HG03565 (cell line): ENCODE data around the gene ICAM4.
A peak's percentile ranks its signal among the peaks of the same experiment; 100 is the strongest.

Source experiments
- ATAC-seq: cut with Tn5 transposase; IDR thresholded peaks from one replicate; pipeline ENCODE4 v1.9.1; 2021; ENCODE audit warnings: mild to moderate bottlenecking, moderate library complexity; ENCODE audit not compliant: unreplicated experiment

The ICAM4 gene

DNA sequence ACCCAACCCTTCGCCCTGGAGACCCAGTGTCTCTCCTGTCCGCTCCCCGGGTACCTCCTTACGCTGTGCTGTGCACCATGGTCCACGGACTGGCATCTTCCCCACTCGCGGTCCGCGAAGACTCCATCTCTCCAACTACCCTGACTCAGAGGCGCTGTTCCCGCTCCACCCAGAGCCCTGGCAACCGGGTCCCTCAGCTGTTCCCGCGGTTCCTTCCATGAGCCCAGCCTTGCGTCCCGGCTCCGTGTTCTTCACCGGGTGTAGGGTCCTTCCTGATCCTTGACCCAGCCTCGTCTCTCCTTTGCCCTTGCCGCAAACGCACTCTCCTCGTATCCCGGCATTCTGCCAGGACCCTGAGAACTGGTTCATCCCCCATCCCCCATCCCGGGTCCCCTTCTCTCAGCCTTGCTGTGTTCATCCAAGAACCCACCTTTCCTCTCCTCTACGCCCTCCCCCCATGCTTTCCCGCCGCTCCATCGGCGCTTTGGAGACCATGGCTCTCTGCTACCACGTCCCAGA is 3.7 kb downstream of the ICAM4 start:
- ATAC-seq, result no peak

DNA sequence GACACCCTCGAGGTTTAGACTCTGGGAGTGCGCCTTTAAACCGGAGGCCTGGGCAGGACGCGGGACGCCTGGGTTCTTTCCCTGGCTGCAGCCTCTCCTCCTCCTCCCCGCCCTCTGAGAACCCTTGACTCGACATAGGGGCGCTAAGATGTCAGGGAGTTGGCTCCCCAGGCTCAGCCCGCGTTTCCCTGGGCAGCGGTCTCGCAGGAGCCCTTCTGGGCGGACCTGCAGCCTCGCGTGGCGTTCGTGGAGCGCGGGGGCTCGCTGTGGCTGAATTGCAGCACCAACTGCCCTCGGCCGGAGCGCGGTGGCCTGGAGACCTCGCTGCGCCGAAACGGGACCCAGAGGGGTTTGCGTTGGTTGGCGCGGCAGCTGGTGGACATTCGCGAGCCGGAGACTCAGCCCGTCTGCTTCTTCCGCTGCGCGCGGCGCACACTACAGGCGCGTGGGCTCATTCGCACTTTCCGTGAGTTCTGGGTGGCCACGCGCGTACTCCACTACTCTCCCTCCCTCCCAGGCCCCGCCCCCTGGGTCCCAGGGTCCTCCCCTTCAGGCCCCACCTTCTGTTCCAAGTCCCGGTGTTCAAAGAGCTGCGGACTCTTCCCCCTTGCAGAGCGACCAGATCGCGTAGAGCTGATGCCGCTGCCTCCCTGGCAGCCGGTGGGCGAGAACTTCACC is 4.3 kb downstream of the ICAM4 start:
- ATAC-seq, result no peak

DNA sequence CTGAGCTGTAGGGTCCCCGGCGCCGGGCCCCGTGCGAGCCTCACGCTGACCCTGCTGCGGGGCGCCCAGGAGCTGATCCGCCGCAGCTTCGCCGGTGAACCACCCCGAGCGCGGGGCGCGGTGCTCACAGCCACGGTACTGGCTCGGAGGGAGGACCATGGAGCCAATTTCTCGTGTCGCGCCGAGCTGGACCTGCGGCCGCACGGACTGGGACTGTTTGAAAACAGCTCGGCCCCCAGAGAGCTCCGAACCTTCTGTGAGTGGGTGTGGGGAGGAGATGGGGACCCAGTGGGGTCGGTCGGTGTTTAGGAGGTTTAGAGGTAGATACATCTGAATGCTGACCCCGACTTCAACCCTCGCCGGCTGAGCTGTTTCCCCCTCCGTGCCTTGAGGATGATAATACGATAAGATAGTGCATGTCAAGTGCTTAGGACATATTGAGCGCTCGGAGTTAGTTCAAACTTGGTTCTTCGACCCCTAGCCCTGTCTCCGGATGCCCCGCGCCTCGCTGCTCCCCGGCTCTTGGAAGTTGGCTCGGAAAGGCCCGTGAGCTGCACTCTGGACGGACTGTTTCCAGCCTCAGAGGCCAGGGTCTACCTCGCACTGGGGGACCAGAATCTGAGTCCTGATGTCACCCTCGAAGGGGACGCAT is 4.9 kb downstream of the ICAM4 start:
- ATAC-seq, result no peak

DNA sequence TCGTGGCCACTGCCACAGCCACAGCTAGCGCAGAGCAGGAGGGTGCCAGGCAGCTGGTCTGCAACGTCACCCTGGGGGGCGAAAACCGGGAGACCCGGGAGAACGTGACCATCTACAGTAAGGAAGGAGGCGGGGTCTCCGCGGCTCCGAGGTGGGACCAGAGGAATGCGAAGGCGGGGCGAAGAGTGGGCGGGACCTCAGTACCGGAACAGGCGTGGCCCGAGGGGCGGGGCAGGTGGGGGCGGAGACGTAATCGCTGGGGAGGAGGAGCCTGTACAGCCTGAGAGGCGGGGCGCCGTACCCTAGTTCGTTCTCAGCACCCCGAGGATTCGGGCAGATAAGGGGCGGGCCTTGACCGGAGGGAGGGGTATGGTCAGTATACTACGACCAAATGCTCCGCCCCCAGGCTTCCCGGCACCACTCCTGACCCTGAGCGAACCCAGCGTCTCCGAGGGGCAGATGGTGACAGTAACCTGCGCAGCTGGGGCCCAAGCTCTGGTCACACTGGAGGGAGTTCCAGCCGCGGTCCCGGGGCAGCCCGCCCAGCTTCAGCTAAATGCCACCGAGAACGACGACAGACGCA is 5.5 kb downstream of the ICAM4 start:
- ATAC-seq, result peak; percentile 31

DNA sequence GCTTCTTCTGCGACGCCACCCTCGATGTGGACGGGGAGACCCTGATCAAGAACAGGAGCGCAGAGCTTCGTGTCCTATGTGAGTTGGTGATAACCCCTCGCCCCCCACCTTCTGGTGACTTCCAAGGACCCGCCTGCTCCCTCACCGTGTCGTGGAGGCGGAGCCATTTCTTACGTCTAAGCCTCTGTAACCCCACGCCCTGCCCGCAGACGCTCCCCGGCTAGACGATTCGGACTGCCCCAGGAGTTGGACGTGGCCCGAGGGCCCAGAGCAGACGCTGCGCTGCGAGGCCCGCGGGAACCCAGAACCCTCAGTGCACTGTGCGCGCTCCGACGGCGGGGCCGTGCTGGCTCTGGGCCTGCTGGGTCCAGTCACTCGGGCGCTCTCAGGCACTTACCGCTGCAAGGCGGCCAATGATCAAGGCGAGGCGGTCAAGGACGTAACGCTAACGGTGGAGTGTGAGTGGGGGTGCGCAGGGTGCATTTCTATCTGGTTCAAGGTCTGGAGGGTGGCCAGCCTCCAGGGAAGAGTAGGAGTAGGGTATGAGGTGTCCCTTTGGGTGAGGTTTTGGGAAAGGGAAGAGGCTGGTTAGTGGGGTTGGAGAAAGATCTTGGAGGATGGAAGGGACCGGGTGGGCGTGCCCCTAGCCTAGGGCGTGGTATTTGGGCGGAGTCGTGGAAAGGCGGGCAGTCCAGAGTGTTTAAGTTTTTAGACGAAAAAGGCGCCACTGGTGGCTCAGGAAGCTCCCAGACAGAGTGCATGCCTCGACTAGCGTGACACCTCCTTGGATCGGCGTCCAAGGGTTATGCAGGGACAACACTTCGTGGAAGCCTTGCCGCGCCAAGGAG is 6.3 kb downstream of the ICAM4 start:
- ATAC-seq, result no peak

DNA sequence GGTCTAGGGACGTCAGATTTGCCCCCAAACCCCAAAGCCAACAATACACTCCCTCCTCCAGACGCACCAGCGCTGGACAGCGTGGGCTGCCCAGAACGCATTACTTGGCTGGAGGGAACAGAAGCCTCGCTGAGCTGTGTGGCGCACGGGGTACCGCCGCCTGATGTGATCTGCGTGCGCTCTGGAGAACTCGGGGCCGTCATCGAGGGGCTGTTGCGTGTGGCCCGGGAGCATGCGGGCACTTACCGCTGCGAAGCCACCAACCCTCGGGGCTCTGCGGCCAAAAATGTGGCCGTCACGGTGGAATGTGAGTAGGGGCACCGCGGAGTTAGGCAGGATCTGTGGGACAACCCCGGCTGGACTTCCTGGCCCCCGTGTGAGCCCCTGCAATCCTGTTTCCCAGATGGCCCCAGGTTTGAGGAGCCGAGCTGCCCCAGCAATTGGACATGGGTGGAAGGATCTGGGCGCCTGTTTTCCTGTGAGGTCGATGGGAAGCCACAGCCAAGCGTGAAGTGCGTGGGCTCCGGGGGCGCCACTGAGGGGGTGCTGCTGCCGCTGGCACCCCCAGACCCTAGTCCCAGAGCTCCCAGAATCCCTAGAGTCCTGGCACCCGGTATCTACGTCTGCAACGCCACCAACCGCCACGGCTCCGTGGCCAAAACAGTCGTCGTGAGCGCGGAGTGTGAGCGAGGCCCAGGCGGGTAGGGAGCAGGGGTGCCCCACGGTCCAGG is 7.0 kb downstream of the ICAM4 start:
- no peak for ATAC-seq

DNA sequence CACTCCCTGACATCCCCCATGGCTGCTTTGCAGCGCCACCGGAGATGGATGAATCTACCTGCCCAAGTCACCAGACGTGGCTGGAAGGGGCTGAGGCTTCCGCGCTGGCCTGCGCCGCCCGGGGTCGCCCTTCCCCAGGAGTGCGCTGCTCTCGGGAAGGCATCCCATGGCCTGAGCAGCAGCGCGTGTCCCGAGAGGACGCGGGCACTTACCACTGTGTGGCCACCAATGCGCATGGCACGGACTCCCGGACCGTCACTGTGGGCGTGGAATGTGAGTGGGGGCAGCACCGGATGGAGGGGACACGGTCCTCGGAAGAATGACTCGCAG is 7.6 kb downstream of the ICAM4 start:
- no peak for ATAC-seq

DNA sequence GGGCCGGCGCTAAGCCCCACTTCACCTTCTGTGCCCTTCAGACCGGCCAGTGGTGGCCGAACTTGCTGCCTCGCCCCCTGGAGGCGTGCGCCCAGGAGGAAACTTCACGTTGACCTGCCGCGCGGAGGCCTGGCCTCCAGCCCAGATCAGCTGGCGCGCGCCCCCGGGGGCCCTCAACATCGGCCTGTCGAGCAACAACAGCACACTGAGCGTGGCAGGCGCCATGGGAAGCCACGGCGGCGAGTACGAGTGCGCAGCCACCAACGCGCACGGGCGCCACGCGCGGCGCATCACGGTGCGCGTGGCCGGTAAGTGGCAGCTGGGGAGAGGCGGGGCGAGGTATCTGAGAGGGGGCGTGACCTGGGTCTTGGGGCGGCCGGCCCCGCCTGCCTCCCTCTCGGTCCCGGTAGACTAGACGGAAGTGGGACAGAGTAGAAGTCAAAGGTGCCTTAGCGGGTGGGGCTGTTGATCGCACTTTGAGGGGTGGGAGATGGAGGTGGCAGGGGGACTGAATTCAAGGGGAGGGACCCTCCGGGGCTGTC is 8.6 kb downstream of the ICAM4 start:
- no peak for ATAC-seq

DNA sequence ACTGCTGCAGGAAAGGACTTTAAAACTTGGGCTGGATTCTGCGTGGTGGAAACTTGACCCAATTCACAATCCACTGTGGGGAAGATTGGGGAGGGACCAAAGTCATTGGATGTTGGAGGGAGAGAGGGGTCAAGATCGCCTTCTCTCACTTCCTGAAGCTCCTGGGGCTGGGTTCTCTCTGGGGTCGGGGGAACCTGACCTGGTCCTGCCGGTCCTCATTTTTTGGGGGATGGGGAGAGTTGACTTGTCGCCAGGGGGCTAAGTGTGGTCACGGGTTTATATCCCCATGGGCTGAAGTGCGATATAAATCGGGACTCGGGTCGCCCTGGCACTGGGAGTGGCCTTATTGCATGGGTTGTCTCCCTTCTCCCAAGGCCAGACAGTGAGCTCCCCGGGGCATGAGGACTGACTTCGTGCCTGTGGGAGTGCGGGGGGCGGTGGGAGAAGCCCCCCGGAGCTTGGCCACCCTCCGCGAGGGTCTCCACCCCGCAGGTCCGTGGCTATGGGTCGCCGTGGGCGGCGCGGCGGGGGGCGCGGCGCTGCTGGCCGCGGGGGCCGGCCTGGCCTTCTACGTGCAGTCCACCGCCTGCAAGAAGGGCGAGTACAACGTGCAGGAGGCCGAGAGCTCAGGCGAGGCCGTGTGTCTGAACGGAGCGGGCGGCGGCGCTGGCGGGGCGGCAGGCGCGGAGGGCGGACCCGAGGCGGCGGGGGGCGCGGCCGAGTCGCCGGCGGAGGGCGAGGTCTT is 9.3 kb downstream of the ICAM4 start:
- ATAC-seq, result no peak

DNA sequence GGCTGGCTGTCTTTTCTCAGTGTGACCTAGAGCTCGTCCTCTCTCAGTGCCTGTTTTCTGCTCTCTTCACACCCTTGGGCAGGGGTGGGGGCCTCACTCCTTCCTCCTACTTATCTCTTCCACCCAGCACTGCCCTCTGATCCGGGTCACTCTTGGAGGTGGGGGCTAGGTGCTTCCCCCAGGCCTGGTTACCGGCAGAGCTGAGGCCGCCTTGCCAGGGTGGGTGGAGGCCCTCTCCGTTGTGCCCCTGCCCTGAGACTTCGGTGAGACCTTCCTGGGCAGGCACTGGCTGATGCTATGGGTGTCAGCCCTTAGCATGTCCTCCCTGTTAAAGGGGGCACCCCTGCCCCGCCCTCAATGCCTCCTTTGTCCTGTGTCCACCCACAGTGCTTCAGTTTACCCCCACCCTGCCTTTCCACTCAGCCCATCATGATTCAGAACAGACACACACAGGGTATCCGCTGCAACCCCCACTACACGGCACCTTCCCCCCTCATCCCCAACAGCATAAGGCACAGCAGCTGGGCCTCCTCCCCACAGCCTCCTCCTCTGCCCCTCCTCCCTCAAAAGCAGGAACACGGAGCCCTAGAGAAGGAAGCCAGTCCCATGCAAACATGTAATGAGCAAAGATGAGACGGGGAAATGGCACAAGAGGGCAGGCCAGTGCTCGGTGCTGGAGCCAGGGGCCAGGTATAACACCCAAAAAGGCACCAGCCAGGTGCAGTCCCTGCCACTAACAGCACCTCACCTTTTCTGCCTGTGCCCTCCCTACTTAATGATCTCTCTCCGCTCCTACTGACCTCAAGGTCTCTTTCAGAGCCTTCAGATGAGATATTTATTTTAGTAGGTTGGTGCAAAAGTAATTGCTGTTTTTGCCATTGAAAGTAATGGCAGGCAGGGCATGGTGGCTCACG is 13.0 kb downstream of the ICAM4 start:
- ATAC-seq, result no peak

DNA sequence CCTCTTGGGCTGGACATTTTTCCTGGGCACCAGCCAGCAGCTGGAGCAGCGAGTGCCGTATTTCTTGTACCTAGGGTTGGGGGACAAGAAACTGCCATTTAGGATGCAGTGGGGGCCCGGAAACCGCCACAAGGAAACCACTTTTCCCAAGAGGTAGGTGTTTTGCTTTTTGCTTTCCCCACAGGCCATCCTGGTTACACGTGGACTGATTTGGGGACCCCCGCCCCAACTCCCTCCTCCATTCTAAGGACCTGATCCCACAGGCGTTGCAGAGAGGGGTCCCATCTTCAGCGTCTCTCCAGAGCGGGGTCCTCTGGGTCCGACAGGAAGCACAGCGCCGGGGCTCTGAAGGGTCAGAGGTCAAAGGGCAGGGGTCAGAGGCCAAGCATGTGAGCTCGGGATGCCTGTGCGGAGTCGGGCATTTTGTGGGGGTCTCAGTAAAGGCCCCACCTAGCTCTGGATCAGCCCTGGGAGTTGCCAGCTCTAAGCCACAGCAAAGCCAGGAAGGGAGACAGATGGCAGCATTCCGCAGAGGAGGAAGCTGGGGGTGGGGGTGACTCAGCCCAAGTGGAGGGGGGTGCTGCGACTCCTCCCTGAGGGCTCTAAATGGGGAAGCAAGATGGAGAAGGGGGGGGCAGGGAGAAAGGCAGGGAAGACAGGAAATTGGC is 18.5 kb downstream of the ICAM4 start:
- no peak for ATAC-seq

DNA sequence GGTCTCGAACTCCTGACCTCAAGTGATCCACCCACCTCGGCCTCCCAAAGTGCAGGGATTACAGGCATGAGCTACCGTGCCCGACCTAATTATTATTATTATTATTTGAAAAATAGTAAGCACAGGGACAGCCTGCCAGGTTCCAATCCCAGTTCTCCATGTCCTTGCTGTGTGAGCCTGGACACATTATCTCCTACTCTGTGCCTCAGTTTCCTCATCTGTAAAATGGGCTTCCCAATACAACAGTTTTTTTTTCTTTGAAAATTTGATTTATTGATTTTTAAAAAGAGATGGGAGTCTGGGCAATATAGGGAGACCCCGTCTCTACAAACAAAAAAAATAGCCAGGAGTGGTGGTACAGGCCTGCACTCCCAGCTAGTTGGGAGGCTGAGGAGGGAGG is 19.6 kb downstream of the ICAM4 start:
- no peak for ATAC-seq

DNA sequence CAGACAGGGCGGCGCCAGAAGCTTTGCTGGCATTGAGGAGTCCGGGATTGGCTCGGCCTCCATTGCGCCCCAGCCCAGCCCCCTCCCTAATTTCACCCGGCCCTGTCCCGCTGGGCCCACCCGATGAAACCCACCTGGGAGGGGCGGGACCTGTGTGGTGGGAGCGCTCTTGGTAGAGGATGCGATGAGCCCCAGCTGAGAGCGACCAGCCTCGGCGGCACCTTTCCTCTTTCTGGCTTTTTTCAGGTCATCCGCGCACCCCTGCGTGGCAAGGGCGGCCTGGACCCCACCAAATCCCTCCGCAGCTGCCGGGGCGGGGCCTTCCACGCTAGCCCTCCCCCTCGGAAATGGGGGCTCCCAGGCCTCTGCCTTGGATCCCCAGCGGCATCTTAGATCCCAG is 22.7 kb downstream of the ICAM4 start, which contains the start of gene ZGLP1:
ZGLP1 (minus strand) TSS at position 393 of the 400 bp plus-strand sequence.
- ATAC-seq, result no peak

DNA sequence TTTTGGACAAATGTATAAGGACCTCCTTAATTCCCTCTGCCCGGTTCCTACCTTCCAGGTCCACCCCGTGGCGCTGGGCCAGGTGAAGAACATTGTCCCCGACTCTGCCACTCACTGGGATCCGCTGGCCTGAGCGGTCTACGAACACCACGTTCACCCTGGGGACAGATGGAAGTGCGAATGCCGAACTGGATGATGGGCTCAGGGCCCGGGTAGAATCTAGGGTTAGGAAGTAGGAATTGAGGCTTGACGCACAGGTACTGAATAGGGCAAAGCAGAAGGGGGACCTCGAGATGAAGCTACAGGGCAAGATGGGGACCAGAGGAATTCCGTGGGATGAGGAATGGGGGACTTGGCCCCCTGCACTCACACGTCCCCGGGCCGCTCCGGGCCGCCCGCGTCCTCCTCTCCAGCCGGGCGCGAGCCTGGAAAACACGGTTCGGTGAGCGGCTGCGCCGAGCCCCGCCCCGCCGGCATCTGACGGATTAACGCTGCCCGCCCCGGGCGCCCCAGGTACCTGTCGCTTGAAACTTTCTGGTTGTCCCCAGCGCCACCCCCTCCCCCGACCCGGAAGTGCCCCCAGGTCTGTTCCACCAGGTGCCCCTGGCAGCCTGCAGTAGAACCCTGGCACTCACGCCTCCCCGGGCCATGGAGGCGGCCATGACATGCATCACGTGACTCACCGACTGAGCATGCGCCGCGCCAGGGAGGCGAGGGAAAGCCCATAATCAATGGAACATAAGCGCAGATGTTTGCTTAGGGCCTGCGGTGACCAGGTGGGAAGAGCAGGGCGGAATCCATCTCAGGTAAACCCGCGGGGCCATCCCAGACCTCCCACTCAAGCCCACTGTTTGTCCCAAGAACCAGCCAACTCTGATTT is 28.8 kb downstream of the ICAM4 start, which contains the start of gene FDX2:
FDX2 (minus strand) TSS at position 681 of the 880 bp plus-strand sequence; CDS start at position 662, 19 bp downstream.
- ATAC-seq, result peak; percentile 66

DNA sequence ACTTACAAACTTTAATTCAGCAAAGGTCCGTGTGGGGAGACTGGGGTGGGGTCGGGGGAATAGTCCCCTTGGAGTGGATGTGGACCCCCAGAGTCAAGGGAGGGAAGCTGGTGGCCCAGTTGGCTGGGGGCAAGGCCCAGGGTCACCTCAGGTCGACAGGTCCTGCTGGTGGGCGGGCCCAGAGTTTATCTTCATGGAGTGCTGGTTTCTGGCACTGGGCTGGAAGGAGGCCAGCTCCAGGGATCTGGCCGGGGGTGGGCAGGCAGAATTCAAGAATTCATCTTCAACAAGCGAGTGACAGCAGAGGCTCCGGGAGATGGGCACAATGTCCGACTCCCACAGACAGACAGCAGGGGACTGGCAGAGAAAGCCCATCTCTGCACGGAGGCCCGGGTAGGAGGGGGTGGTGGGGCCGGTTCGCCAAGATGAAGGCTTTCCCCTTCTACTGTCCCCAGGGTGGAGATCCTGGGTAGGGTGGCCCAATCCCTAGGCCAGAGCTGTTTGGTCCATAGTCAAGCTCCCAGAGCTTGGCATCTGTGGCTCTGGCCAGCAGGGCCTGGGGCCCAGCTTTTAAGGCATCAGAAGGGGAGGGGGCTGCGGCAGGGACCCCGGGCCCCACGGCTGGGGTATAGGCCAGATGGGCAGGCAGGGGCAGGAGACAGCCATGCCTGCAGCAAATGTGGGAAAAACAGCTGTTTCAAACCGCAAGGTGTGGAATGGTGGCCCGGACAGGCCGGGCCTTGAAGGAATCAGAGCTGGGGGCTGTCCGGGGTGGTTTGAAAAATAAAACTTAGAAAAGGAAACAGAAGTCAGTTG is 29.7 kb downstream of the ICAM4 start:
- ATAC-seq, result no peak
